ENCODE data around the gene HES4. TPM values are rescaled to one million over a fixed set of nuclear protein-coding genes. Genes with fewer than 3 reads are reported as not detected.
"Not testable (repeated sequence)": the region's sequence is repeated elsewhere in the genome, so short reads cannot be mapped to it uniquely, and the experiment has no call there.

HES4 gene
- polyA plus RNA-seq, 1 donor: 24.1 TPM

DNA sequence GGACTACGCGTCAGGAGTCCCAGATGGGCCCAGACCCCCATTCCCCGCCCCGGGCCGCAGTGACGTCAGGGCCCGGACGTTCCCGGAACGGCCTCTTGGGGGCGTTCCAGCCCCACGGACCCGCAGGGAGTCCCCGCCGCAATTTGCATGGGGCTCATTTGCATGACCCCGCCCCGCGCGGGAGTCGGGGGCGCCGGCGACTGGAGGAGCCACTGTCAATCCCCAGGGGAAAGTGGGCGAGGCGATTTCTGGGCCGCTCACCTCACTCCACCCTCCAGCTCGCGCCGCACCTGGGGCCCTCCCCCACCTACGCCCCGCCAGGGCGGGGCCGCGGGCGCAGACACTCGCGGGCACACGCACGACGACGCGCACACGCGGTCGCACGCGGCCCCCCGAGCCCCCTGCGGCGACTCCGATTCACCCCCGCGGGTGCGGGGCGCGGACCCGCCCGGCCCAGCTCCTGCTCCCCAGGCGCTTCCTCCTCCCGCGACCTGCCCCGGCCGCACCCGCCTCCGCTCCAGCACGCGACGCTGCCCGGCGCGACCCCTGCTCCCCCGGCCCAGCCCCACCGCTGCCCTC is 33.2 kb upstream of the HES4 start:
- DNase-seq: peak; percentile 71

DNA sequence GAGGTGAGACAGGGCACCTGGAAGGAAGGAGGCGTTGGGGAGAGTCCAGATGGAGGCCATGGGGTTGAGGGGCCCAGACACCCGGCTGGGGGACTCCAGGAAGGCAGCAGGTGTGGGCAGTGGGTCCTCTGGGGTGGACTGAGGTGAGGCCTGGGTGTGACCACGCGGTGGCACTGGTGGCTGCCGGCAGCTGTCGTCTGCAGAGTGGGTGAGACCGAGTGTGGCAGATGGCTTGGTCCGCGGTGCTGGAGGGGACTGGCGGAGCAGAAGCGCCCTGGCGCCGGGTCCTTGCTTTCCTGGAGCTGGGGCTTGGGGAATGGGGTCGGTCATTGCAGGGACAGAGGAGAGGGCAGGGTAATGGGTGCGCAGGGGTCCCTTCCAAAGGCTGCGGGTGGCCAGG is 32.5 kb upstream of the HES4 start:
- DNase-seq: no peak

GRCh38 chr1:1031659-1032235 is 31.9 kb upstream of the HES4 start:
- no peak for DNase-seq

DNA sequence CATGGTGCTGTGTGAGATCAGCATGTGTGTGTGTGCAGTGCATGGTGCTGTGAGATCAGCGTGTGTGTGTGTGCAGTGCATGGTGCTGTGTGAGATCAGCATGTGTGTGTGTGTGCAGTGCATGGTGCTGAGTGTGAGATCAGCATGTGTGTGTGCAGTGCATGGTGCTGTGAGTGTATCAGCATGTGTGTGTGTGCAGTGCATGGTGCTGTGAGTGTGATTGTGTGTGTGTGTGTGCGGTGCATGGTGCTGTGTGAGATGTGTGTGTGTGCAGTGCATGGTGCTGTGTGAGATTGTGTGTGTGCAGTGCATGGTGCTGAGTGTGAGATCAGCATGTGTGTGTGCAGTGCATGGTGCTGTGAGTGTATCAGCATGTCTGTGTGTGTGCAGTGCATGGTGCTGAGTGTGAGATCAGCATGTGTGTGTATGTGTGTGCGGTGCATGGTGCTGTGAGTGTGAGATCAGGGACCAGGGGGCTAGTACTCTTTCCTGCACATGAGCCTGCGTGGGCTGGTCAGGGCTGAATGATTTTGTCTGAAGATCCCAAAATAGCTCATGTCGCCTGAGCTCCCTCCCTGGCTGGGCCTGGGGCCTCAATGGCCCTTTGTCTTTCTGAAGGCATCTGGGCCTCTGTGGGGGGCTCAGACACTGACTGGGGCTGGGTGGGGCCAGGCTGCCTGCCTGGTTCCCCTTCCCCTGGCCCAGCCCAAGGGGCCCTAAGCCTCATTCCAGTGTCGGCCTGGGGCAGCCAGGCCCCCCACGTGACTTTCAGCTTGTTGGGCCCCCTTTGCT is 31.2 kb upstream of the HES4 start:
- not testable (repeated sequence) for DNase-seq

DNA sequence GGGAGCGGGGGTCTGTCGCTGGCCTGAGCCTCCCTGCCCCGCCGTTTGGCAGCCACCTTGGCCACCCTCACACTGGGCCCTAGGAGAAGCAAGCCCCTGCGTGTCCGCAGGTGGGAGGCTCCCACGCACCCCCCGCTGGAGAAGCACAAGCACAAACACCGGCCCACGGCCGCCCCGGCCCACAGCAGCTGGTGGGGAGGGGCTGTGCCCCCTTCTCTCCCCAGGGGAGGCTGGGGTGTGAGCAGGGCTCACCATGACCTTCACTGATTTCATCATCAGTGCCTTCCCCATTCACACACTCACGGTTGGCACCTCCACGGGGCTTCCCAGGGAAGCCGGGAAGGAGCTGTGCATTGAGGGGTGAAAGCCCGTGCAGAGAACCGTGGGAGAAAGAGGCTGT is 27.9 kb upstream of the HES4 start:
- no peak for DNase-seq

DNA sequence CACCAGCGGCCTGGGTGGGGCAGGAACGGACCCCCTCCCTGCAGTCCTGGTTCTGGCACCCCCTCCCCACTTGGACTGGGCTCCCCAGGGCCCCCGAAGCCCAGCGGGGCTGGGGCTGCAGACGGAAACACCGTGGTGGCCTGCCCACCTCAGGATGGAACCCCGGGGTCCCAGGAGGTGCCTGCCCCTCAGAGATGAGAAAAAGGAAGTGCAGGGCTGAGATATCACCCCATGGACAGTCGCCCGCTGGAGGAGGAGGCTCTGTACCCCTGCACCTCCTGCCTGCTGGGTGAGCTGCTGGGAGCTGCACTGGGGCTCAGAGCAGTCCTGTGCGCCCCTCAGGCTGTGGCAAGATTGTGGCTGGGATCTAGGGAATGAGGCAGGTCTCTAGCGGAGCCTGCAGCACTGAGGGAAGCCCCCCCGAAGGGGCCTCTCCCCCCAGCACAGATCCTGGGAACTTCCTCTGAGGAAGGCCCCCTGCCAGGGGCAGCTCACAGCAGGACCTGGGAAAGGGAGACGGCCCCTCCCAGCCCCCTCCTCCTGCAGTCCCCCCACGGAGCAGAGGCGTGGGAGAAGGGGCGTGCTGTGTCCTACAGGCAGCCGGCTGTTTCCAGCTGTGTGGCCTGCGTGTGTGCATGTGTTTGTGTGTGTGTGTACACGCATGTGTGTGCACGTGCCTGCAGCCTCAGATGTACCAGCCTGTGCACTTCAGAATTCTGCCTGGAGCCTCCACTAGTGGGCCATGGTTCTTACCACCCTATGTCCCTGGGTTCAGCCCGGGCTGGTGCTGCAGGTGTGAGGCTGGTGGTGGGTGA is 26.9 kb upstream of the HES4 start:
- DNase-seq: no peak

GRCh38 chr1:1025730-1026129 is 25.8 kb upstream of the HES4 start:
- DNase-seq: no peak

DNA sequence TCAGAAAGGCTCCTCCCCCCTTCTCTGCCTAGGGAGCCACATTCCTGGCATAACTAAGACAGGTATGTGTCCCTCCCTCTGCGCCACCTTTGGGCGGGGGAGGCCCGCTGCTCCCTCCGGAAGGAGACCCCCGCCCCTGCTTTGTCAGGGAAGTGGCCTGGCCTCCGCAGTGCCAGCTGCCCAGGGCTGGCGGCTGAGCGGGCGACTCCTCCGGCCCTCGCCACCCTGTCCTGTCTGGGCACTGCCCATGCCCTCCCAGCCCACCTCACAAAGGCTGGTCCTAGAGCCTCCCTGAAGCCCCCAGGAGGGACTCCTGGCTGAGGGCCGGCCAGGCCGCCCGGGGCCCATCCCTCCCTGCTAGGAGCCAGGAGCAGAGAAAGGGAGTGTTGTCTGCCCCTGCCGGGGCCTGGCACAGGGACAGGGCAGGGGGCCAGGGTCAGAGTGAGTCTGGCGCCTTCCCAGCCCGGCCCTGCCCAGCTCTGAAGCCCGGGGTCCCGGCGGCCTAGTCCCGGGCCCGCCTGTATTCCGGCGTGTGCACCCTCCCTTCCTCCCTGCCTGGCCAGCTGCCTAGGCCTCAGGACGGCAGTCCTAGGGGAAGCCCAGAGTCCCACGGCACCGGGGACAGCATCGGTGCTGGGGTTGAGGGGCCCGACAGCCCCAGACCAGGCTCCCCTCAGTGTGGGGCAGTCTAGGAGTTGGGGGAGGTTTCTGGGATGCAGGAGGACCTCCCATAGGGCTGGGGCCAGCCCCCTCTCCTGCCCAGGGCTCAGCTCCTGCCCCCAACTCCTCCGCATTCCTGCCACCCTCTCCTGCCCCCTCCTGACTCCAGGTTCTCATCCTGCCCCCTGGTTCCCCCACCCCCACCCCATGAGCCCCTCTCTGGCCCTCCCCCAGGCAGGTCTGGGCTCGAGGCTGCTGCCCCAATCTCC is 25.1 kb upstream of the HES4 start:
- no peak for DNase-seq

GRCh38 chr1:1024149-1024770 is 24.4 kb upstream of the HES4 start:
- DNase-seq: no peak

GRCh38 chr1:1023700-1024099 is 23.8 kb upstream of the HES4 start:
- no peak for DNase-seq

DNA sequence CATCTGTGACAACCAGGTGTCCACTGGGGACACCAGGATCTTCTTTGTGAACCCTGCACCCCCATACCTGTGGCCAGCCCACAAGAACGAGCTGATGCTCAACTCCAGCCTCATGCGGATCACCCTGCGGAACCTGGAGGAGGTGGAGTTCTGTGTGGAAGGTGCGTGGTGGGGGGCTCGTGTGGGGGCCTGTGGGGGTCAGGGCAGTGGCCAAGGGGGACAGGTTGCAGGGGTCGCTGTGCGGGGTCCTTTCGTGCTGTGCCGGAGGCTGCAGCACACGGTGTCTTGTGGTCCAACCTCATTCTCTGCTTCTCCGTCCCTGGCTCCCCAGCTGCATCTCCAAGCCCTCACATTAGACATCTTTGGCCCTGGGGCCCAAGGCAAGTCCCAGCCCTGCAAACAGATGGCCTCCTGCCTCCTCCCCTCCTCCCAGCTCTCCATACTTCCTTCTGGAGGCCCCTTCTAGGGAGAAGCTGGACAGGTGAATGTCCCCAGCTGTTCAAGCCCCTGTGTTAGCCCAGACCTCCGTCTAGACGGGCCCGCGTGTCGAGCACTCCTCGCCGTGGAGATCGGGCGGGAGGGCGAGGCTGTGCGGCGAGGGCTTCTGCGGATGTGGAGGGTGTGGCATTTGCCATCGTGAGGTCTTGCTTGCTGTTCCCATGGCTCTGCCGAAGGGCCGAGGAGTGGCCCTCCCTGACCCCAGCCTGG is 22.6 kb upstream of the HES4 start:
- DNase-seq: no peak

DNA sequence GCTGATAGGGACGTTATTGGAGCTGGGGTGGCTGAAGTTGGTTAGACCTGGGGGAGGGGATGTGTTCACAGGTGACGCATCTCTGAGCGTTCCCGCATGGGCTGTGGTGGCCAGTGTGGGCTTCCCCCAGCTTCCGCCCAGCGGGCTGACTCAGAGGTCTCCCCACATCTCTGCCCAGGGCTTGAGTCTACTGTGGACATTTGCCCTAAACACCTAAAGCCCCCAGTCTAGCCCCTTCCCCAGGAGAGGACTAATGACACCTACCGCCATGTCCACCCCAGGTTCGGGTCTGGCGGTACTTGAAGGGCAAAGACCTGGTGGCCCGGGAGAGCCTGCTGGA is 22.0 kb upstream of the HES4 start:
- DNase-seq: no peak

GRCh38 chr1:1021010-1021919 is 21.4 kb upstream of the HES4 start:
- DNase-seq: peak; percentile 72

DNA sequence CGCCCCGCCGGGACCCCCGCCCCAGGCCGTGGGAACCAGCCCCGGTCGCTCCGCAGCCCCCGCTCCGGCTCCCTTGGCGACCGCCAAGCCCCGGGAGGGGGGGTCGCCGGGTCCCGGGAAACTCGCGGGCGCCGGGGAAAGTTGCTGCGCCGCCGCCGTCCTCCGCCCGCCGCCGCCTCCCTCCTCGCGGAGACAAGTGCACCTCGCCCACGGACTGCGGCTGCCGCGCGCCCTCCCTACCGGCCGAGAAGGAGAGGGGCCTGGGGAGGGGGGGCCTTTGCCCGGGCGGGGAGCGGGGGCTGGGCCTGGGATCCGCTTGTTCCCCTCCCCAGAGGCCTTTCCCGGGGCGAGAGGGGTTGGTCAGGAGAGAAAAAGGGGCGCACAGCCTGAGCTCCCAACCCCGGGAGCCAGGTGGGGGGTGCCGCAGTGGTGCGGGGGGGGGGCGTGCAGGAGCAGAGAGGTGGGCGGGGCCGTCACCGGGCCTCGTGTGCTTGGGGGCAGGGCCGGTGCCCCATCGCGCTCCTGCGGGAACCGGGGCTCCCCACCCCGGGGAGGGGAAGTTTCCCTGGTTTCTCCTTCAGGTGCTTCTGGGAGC is 20.6 kb upstream of the HES4 start:
- DNase-seq: no peak

GRCh38 chr1:1020000-1020404 is 20.1 kb upstream of the HES4 start, which contains the start of gene AGRN:
TSS of gene AGRN (plus strand) at chr1:1020120. CDS start at chr1:1020173, 53 bp downstream.
- DNase-seq: no peak

- peak; percentile 86 for DNase-seq
These were observed 19.5 kb upstream of the HES4 start for GRCh38 chr1:1019122-1019999.

DNA sequence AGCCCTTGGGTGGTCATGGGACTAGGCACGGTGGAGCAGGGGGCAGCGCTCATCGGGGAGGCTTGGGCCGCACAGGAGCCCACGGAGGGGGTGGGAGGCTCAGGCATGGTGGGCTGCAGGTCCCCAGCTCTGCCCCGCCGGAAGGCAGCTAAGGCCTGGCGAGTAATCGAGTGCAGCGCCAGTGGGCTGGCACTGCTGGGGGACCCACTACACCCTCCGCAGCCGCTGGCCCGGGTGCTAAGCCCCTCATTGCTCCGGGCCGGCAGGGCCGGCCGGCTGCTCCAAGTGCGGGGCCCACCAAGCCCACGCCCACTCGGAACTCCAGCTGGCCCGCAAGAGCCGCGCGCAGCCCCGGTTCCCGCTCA is 18.4 kb upstream of the HES4 start:
- DNase-seq: not testable (repeated sequence)
